ENCODE results near the gene LAMA4.

LAMA4 gene

DNA sequence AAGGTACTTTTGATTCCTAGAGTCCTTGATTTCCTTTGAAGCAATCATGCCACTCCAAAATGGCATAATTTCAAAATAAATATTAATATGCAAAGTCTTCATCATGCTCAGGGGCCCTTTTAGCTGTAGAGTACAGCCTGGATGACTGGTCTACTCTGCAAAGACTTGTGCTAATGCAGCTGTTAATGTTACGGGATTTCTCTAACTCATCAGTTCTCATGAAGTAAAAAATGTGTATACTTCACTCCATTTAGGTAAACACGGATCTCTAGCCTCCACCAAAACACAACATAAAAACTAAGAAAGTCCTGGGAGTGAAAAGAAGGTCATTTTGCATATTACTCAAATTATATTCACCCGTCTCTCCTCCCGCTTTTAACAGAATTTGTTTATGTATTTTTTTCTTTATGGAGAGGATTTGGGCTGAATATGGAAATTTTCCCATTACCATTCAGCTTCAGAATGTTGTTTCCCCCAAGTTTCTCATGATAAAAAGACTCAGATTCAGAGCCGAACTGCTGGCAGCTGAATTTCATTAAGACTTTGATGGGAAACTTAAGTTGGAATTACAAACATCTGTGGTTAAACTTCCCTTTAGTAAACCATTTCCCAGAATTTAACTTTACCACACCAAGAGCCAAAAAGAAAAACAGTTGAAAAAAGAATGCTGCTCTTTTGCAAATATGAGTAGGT lies 8.7 kb downstream of the LAMA4 start:
- Histone ChIP-seq H3K9ac (ENCODE audit: low read length) (no peak overlapping the region), H2AFZ (ENCODE audit: insufficient read depth, low read length, poor library complexity) (no peak overlapping the region), H3K27me3 (ENCODE audit: insufficient read depth, low read length) (no peaks in the 10 kb centered on the region), H3K79me1 (ENCODE audit: low read length) (no peaks in the 10 kb centered on the region), H3K18ac (ENCODE audit: low read length) (no peak overlapping the region), H3K14ac (ENCODE audit: low read length) (no peak overlapping the region), H3K27ac (ENCODE audit: low read depth, low read length) (no peak overlapping the region), H3K23ac (ENCODE audit: low read length) (no peak overlapping the region), H3K4me2 (ENCODE audit: low read length) (no peak overlapping the region), H2AK5ac (ENCODE audit: low read length) (no peak overlapping the region), H3K4me3 (ENCODE audit: low read depth, low read length) (no peak overlapping the region), H2BK5ac (ENCODE audit: low read depth, low read length, poor library complexity) (no peak overlapping the region), H4K91ac (ENCODE audit: low read depth, low read length) (no peak overlapping the region), H3K36me3 (ENCODE audit: control insufficient read depth in 1 of 2, insufficient read depth in 2 of 2, low read length in 2 of 2) (no peaks in the 10 kb centered on the region), H4K12ac (ENCODE audit: low read depth, low read length) (no peak overlapping the region), H3K4me1 (ENCODE audit: control insufficient read depth in 1 of 2, insufficient read depth in 2 of 2, low read length in 2 of 2) (peaks cover 0 to 3% of the 10 kb centered on the region in 2 experiments), H2BK12ac (ENCODE audit: low read length) (no peak overlapping the region), H3K9me3 (ENCODE audit: insufficient read depth, low read depth, low read length) (no peaks in the 10 kb centered on the region), H3K4ac (ENCODE audit: low read depth, low read length) (no peak overlapping the region), H3K79me2 (ENCODE audit: control insufficient read depth, insufficient read depth, low read length, poor library complexity) (no peaks in the 10 kb centered on the region), H2BK120ac (ENCODE audit: insufficient read depth, low read length, poor library complexity) (no peak overlapping the region), H4K8ac (ENCODE audit: low read depth, low read length) (no peak overlapping the region)
- DNase-seq, result no peak
- WGBS (ENCODE audit: extremely low coverage, insufficient coverage, insufficient read length), result no CpG with 5 or more reads among the region's 5 CpGs

DNA sequence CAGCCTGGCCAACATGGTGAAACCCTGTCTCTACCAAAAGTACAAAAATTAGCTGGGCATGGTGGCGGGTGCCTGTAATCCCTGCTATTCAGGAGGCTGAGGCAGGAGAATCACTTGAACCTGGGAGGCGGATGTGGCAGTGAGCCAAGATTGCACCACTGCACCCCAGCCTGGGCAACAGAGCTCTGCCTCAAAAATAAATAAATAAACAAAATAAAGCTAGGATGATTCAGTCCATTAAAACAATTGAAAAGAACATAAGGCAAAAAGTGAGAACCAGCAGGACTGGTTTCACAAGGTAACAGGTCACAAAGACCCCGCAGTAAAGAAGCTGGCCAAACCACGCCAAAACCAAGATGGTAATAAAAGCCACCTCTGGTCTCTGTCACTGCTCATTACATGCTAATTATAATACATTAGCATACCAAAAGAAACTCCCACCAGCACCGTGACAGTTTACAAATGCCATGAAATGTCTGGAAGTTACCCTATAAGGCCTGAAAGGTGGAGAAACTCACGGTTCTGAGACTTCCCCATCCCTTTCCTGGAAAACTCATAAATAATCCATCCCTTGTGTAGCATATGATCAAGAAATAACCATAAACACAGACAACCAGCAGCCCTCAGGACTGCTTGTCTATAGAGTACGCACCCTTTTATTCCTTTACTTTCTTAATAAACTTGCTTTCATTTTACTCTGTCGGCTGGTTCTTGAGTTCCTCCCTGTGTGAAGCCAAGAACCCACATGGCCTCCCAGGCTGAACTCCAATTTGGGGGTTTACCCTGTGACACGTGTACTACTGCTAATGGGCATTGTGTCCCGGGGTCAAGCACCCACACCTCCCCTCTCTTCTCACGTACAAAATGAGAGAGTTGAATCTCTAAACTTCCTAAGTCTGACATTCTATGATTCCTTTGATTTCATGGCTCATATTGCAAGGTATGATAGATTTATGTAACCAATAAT lies 10.2 kb downstream of the LAMA4 start:
- Histone ChIP-seq H3K36me3 (ENCODE audit: control insufficient read depth in 1 of 2, insufficient read depth in 2 of 2, low read length in 2 of 2) (no peaks in the 10 kb centered on the region), H3K79me2 (ENCODE audit: control insufficient read depth, insufficient read depth, low read length, poor library complexity) (no peaks in the 10 kb centered on the region), H3K4ac (ENCODE audit: low read depth, low read length) (no peak overlapping the region), H3K9ac (ENCODE audit: low read length) (no peak overlapping the region), H3K79me1 (ENCODE audit: low read length) (no peaks in the 10 kb centered on the region), H3K27me3 (ENCODE audit: insufficient read depth, low read length) (no peaks in the 10 kb centered on the region), H2BK120ac (ENCODE audit: insufficient read depth, low read length, poor library complexity) (no peak overlapping the region), H2BK5ac (ENCODE audit: low read depth, low read length, poor library complexity) (no peak overlapping the region), H3K4me2 (ENCODE audit: low read length) (no peak overlapping the region), H2AK5ac (ENCODE audit: low read length) (no peak overlapping the region), H3K18ac (ENCODE audit: low read length) (no peak overlapping the region), H3K4me3 (ENCODE audit: low read depth, low read length) (no peak overlapping the region), H2BK12ac (ENCODE audit: low read length) (no peak overlapping the region), H3K4me1 (ENCODE audit: control insufficient read depth in 1 of 2, insufficient read depth in 2 of 2, low read length in 2 of 2) (peaks cover 0 to 3% of the 10 kb centered on the region in 2 experiments), H3K27ac (ENCODE audit: low read depth, low read length) (no peak overlapping the region), H4K91ac (ENCODE audit: low read depth, low read length) (no peak overlapping the region), H4K12ac (ENCODE audit: low read depth, low read length) (no peak overlapping the region), H3K9me3 (ENCODE audit: insufficient read depth, low read depth, low read length) (no peaks in the 10 kb centered on the region), H2AFZ (ENCODE audit: insufficient read depth, low read length, poor library complexity) (no peak overlapping the region), H4K8ac (ENCODE audit: low read depth, low read length) (no peak overlapping the region), H3K14ac (ENCODE audit: low read length) (no peak overlapping the region), H3K23ac (ENCODE audit: low read length) (no peak overlapping the region)
- no CpG with 5 or more reads among the region's 11 CpGs for WGBS (ENCODE audit: extremely low coverage, insufficient coverage, insufficient read length)
- peak in 1 of 2 donors; percentile 39 for DNase-seq

DNA sequence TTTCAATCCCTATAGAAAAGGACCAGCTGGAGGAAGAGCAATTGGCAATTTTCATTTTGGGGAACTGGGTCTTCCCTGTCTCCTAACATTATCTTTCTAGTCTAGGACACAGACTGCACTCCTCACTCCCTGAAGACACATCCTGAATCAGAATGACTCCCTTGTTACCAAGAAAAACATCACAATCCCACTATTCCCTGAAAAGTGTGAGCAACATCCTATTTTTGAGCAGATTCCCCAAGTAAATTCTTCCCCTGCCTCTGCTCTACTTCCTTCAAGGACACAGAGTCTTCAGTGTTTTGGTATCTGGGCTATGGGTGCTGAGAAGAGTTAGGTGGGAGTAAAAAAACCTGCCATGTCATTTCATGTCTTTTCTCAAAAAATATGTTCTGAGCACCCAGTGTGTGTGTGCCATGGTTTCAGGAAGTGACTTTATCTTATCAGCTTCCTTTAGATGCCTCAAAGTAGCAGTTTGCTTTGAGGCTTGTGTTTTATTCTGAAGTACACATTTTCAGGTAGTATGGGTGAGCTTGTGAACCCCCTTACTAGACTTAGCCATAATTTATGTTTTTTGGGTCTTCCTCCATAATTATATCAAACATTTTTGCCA lies 12.4 kb downstream of the LAMA4 start:
- no peaks in the 10 kb centered on the region for H3K79me2 ChIP-seq (ENCODE audit: control insufficient read depth, insufficient read depth, low read length, poor library complexity)
- no peak overlapping the region for H3K23ac ChIP-seq (ENCODE audit: low read length)
- no peak overlapping the region for H3K4me2 ChIP-seq (ENCODE audit: low read length)
- no peak overlapping the region for H3K9ac ChIP-seq (ENCODE audit: low read length)
- H4K91ac ChIP-seq (ENCODE audit: low read depth, low read length), result no peak overlapping the region
- no peaks in the 10 kb centered on the region for H3K79me1 ChIP-seq (ENCODE audit: low read length)
- H3K27ac ChIP-seq (ENCODE audit: low read depth, low read length), result no peak overlapping the region
- H3K9me3 ChIP-seq (ENCODE audit: insufficient read depth, low read depth, low read length), result no peaks in the 10 kb centered on the region
- no peak overlapping the region for H2AFZ ChIP-seq (ENCODE audit: insufficient read depth, low read length, poor library complexity)
- no peak overlapping the region for H3K4ac ChIP-seq (ENCODE audit: low read depth, low read length)
- H2BK5ac ChIP-seq (ENCODE audit: low read depth, low read length, poor library complexity), result no peak overlapping the region
- no peaks in the 10 kb centered on the region for H3K36me3 ChIP-seq (ENCODE audit: control insufficient read depth in 1 of 2, insufficient read depth in 2 of 2, low read length in 2 of 2)
- H3K14ac ChIP-seq (ENCODE audit: low read length), result no peak overlapping the region
- no peaks in the 10 kb centered on the region for H3K27me3 ChIP-seq (ENCODE audit: insufficient read depth, low read length)
- peaks cover 0 to 3% of the 10 kb centered on the region in 2 experiments for H3K4me1 ChIP-seq (ENCODE audit: control insufficient read depth in 1 of 2, insufficient read depth in 2 of 2, low read length in 2 of 2)
- no peak overlapping the region for H3K18ac ChIP-seq (ENCODE audit: low read length)
- no peak overlapping the region for H3K4me3 ChIP-seq (ENCODE audit: low read depth, low read length)
- H4K8ac ChIP-seq (ENCODE audit: low read depth, low read length), result no peak overlapping the region
- H2BK120ac ChIP-seq (ENCODE audit: insufficient read depth, low read length, poor library complexity), result no peak overlapping the region
- DNase-seq, result no peak
- H2AK5ac ChIP-seq (ENCODE audit: low read length), result no peak overlapping the region
- no peak overlapping the region for H4K12ac ChIP-seq (ENCODE audit: low read depth, low read length)
- H2BK12ac ChIP-seq (ENCODE audit: low read length), result no peak overlapping the region

DNA sequence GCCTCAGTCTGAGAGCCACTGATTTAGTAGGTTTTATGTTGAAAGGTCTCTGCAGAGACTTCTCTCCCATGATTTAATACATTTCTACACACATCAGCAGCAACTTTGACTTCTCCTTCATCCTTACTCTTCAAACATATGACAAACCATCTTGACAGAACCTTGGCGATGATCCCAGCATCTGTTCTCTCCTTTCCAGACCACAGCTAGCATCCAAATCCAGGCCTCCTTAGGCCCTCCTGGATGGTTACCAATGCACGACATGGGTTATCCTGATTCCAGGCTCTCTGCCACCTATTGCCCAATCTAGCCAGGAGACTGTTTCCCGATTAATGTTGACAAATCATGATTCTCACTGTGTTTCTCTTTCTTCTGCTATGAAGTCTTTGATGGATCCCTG lies 16.8 kb downstream of the LAMA4 start:
- WGBS (ENCODE audit: extremely low coverage, insufficient coverage, insufficient read length), result no CpG with 5 or more reads among the region's 3 CpGs
- no peak overlapping the region for H2BK5ac ChIP-seq (ENCODE audit: low read depth, low read length, poor library complexity)

More for the DNA sequence above, 16.8 kb downstream of the LAMA4 start:
- Histone ChIP-seq H2AK5ac (ENCODE audit: low read length) (no peak overlapping the region), H3K9me3 (ENCODE audit: insufficient read depth, low read depth, low read length) (no peaks in the 10 kb centered on the region), H3K9ac (ENCODE audit: low read length) (no peak overlapping the region), H2BK12ac (ENCODE audit: low read length) (no peak overlapping the region), H3K36me3 (ENCODE audit: control insufficient read depth in 1 of 2, insufficient read depth in 2 of 2, low read length in 2 of 2) (no peaks in the 10 kb centered on the region), H2BK120ac (ENCODE audit: insufficient read depth, low read length, poor library complexity) (no peak overlapping the region), H3K18ac (ENCODE audit: low read length) (no peak overlapping the region), H3K79me1 (ENCODE audit: low read length) (no peaks in the 10 kb centered on the region), H3K27ac (ENCODE audit: low read depth, low read length) (no peak overlapping the region), H3K4me1 (ENCODE audit: control insufficient read depth in 1 of 2, insufficient read depth in 2 of 2, low read length in 2 of 2) (no peaks in the 10 kb centered on the region), H4K12ac (ENCODE audit: low read depth, low read length) (no peak overlapping the region), H3K79me2 (ENCODE audit: control insufficient read depth, insufficient read depth, low read length, poor library complexity) (no peaks in the 10 kb centered on the region), H3K23ac (ENCODE audit: low read length) (no peak overlapping the region), H2AFZ (ENCODE audit: insufficient read depth, low read length, poor library complexity) (no peak overlapping the region), H4K91ac (ENCODE audit: low read depth, low read length) (no peak overlapping the region), H3K27me3 (ENCODE audit: insufficient read depth, low read length) (no peaks in the 10 kb centered on the region), H3K4me3 (ENCODE audit: low read depth, low read length) (no peak overlapping the region), H3K4me2 (ENCODE audit: low read length) (no peak overlapping the region), H3K14ac (ENCODE audit: low read length) (no peak overlapping the region), H3K4ac (ENCODE audit: low read depth, low read length) (no peak overlapping the region), H4K8ac (ENCODE audit: low read depth, low read length) (no peak overlapping the region)
- DNase-seq, result no peak
